GM23248 (cell line): ENCODE data around the gene VPS35.

ENCODE experiments used
- EZH2 ChIP-seq: fragments of 200-600 bp; sonication (generic); IDR thresholded peaks from 2 replicates; pipeline ENCODE4 v1.6.1; 2018; ENCODE audit warnings: antibody characterized with exemption, mild to moderate bottlenecking; ENCODE audit not compliant: insufficient read depth, poor library complexity, severe bottlenecking
- EZH2phosphoT487 ChIP-seq: fragments of 200-600 bp; sonication (generic); IDR thresholded peaks from 2 replicates; pipeline ENCODE4 v1.6.1; 2018; ENCODE audit warnings: antibody characterized with exemption, moderate library complexity, mild to moderate bottlenecking, low read depth; ENCODE audit not compliant: insufficient read depth

- TF ChIP-seq EZH2 (no peak), EZH2phosphoT487 (no peak)
Observed at GRCh38 chr16:46614006-46614405, 75.0 kb downstream of the VPS35 start.
